Endothelial cell of umbilical vein (primary cell): ENCODE results near the gene SLC35A3.

Experiments
- CTCF ChIP-seq, 2 donors: IDR thresholded peaks; 1 replicate in 1 of 2; 2 replicates in 1 of 2; pipeline ENCODE4 v1.5.1; 2011; ENCODE audit warnings: low read length in 2 of 2, mild to moderate bottlenecking in 2 of 2, moderate library complexity in 2 of 2, control low read depth in 1 of 2, inconsistent platforms in 1 of 2, low read depth in 1 of 2; ENCODE audit not compliant: insufficient read depth in 1 of 2; ENCODE audit errors: extremely low read depth in 1 of 2
- EZH2 ChIP-seq: IDR thresholded peaks from 2 replicates; pipeline ENCODE4 v1.6.1; 2012; ENCODE audit warnings: borderline replicate concordance, low read depth, mild to moderate bottlenecking, moderate library complexity, low read length, inconsistent platforms; ENCODE audit not compliant: severe bottlenecking
- GATA2 ChIP-seq: IDR thresholded peaks from 2 replicates; pipeline ENCODE4 v1.7.0; 2011; ENCODE audit warnings: low read depth, mild to moderate bottlenecking, moderate library complexity, mixed read lengths, low read length; ENCODE audit not compliant: insufficient read length, insufficient read depth
- MAX ChIP-seq: IDR thresholded peaks from 2 replicates; pipeline ENCODE4 v1.6.1; 2011; ENCODE audit not compliant: insufficient read depth, insufficient read length
- POLR2AphosphoS5 ChIP-seq: IDR thresholded peaks from 2 replicates; pipeline ENCODE4 v1.6.1; 2012; ENCODE audit warnings: low read depth, mild to moderate bottlenecking, control low read depth, low read length, moderate library complexity; ENCODE audit not compliant: insufficient read depth

GRCh38 chr1:99975529-99975928, 5.7 kb downstream of the SLC35A3 start:
- TF ChIP-seq CTCF (IDR thresholded peaks at IDR 0.05; ENCODE audit: extremely low read depth in 1 of 2, insufficient read depth in 1 of 2, low read depth in 1 of 2, low read length in 2 of 2) = no peak
- no peak for TF ChIP-seq MAX
- TF ChIP-seq POLR2AphosphoS5 = no peak
- no peak for TF ChIP-seq GATA2
- TF ChIP-seq EZH2 = no peak
